KG1 (cell line): Measurements from ENCODE around the gene SYNE1.

Experiments used
- DNase-seq: peaks from one replicate; lab custom pipeline; 2025; lab: John Stamatoyannopoulos, UW

The SYNE1 gene

GRCh38 chr6:152136449-152136825, 500.7 kb downstream of the SYNE1 start:
- no peak for DNase-seq

GRCh38 chr6:152135755-152136448, 501.3 kb downstream of the SYNE1 start:
- DNase-seq, result no peak

- DNase-seq, result no peak
These were observed 506.7 kb downstream of the SYNE1 start for GRCh38 chr6:152130441-152130840.

GRCh38 chr6:152129691-152130151, 507.4 kb downstream of the SYNE1 start:
- no peak for DNase-seq

GRCh38 chr6:152127432-152128165, 509.6 kb downstream of the SYNE1 start:
- no peak for DNase-seq

- DNase-seq, result peak; percentile 26
These were observed 512.6 kb downstream of the SYNE1 start for GRCh38 chr6:152124429-152125074.

- DNase-seq, result no peak
These were observed 514.1 kb downstream of the SYNE1 start for GRCh38 chr6:152123076-152123475.

- no peak for DNase-seq
These were observed 514.7 kb downstream of the SYNE1 start for GRCh38 chr6:152122434-152122833.

GRCh38 chr6:152121910-152122309, 515.3 kb downstream of the SYNE1 start:
- DNase-seq, result no peak

GRCh38 chr6:152119831-152120230, 517.3 kb downstream of the SYNE1 start:
- no peak for DNase-seq

- DNase-seq, result no peak
These were observed 518.5 kb downstream of the SYNE1 start for GRCh38 chr6:152118678-152119077.

GRCh38 chr6:152118224-152118623, 518.9 kb downstream of the SYNE1 start:
- DNase-seq, result no peak

- DNase-seq, result no peak
These were observed 519.7 kb downstream of the SYNE1 start for GRCh38 chr6:152117156-152118133.

- DNase-seq, result no peak
These were observed 524.5 kb downstream of the SYNE1 start for GRCh38 chr6:152112491-152113261.

- no peak for DNase-seq
These were observed 526.0 kb downstream of the SYNE1 start for GRCh38 chr6:152110886-152111820.

GRCh38 chr6:152107973-152108372, 529.2 kb downstream of the SYNE1 start:
- DNase-seq, result no peak

GRCh38 chr6:152100183-152100618, 537.0 kb downstream of the SYNE1 start:
- no peak for DNase-seq

GRCh38 chr6:152099446-152100182, 537.5 kb downstream of the SYNE1 start:
- DNase-seq, result no peak

- DNase-seq, result no peak
These were observed 538.5 kb downstream of the SYNE1 start for GRCh38 chr6:152098683-152099082.
